Natural killer cell (primary cell): ENCODE measurements around the gene HIVEP3. TPM values are rescaled to one million over a fixed set of nuclear protein-coding genes. Genes with fewer than 3 reads are reported as not detected.

ENCODE experiments used
- ATAC-seq, 3 donors: fragments of 150-1000 bp in 2 of 3; fragments of 200-7000 bp in 1 of 3; cut with Tn5 transposase; 1 replicate in 1 of 3; 2 replicates in 2 of 3; pipeline ENCODE4 v1.10.0; 2021; ENCODE audit warnings: mild to moderate bottlenecking in 2 of 3, moderate library complexity in 2 of 3
- DNase-seq, 2 donors: peaks; one replicate each; pipeline versions ENCODE4 v3.0.0 to v3.0.0-alpha.2; 2013 to 2021; ENCODE audit warnings: mixed read lengths in 1 of 2
- H3K27ac ChIP-seq: one replicate; pipeline ENCODE4 v1.5.1; 2013; ENCODE audit warnings: mild to moderate bottlenecking, low read length
- H3K27me3 ChIP-seq: one replicate; pipeline ENCODE4 v1.6.1; 2013; ENCODE audit warnings: low read length; ENCODE audit not compliant: control insufficient read depth, insufficient read depth
- H3K36me3 ChIP-seq: one replicate; pipeline ENCODE4 v1.6.1; 2013; ENCODE audit warnings: low read length; ENCODE audit not compliant: control insufficient read depth, insufficient read depth
- H3K4me1 ChIP-seq: one replicate; pipeline ENCODE4 v1.6.1; 2013; ENCODE audit warnings: low read length; ENCODE audit not compliant: control insufficient read depth, insufficient read depth
- H3K4me3 ChIP-seq: one replicate; pipeline ENCODE4 v1.5.1; 2013; ENCODE audit warnings: low read length
- H3K9me3 ChIP-seq: one replicate; pipeline ENCODE4 v1.6.1; 2013; ENCODE audit warnings: low read length; ENCODE audit not compliant: control insufficient read depth, insufficient read depth
- H3K27ac Mint-ChIP-seq, 2 donors: one replicate each; pipeline ENCODE4 v1.8.0; 2022; ENCODE audit warnings: mild to moderate bottlenecking in 2 of 2, mixed read lengths in 2 of 2, moderate library complexity in 1 of 2
- H3K27me3 Mint-ChIP-seq, 2 donors: one replicate each; pipeline ENCODE4 v1.8.0; 2022; ENCODE audit warnings: low read depth in 2 of 2, mixed read lengths in 2 of 2
- H3K36me3 Mint-ChIP-seq: one replicate; pipeline ENCODE4 v1.8.0; 2022; ENCODE audit warnings: mixed read lengths
- H3K4me1 Mint-ChIP-seq, 2 donors: one replicate each; pipeline ENCODE4 v1.8.0; 2022; ENCODE audit warnings: mixed read lengths in 2 of 2
- H3K4me3 Mint-ChIP-seq: one replicate; pipeline ENCODE4 v1.8.0; 2022; ENCODE audit warnings: mild to moderate bottlenecking, moderate library complexity, mixed read lengths
- H3K9me3 Mint-ChIP-seq, 2 donors: one replicate each; pipeline ENCODE4 v1.8.0; 2022; ENCODE audit warnings: mixed read lengths in 2 of 2
- CTCF ChIP-seq: fragments of 200-600 bp; IDR thresholded peaks from one replicate; pipeline ENCODE4 v1.8.0; 2022; ENCODE audit warnings: antibody characterized with exemption
- WGBS: methylation state at CpG from one replicate; pipeline ENCODE4 v1.1.7; 2013; ENCODE audit warnings: missing lambda C conversion rate; ENCODE audit not compliant: insufficient coverage; 5-methylcytosine and 5-hydroxymethylcytosine counted together
- intact Hi-C: fragments of 100-400 bp; cut with micrococcal nuclease; formaldehyde crosslinking; loops from one replicate; pipeline ENCODE4 v1.14.2; 2022
- total RNA-seq, 4 donors: library from RNA; stranded (reverse); fragments of 120-200 nt in 1 of 4; gene quantifications; one replicate each; pipeline versions ENCODE4 v1.2.3 to v1.2.4, GENCODE V29; 2013 to 2022

HIVEP3 gene
- total RNA-seq, 3 donors from 2014 or later (not counting 1 experiment from before 2014, with no cell fraction given), result 26.2 to 35.2 (median 29.8) TPM

GRCh38 chr1:41497461-41498030, 421.2 kb downstream of the HIVEP3 start:
- Histone ChIP-seq H3K4me3 (no peak overlapping the region), H3K36me3 (no peaks in the 10 kb centered on the region), H3K9me3 (no peaks in the 10 kb centered on the region), H3K4me1 (peaks cover 10% of the 10 kb centered on the region), H3K27ac (no peak overlapping the region), H3K27me3 (peaks cover 3% of the 10 kb centered on the region)
- Mint-ChIP-seq H3K36me3 (no peaks in the 10 kb centered on the region), H3K27ac (no peak overlapping the region), H3K4me3 (no peak overlapping the region), H3K4me1 (peaks cover 3 to 4% of the 10 kb centered on the region in 2 donors), H3K9me3 (no peaks in the 10 kb centered on the region), H3K27me3 (peaks cover 19 to 24% of the 10 kb centered on the region in 2 donors)
- intact Hi-C loops, result no loop called here
- WGBS, result 95% methylated on average over 7 of the region's 7 CpGs
- DNase-seq (no peak), ATAC-seq (no peak)
- no peak for TF ChIP-seq CTCF

- Histone ChIP-seq H3K27me3 (peaks cover 3% of the 10 kb centered on the region), H3K27ac (no peak overlapping the region), H3K9me3 (no peaks in the 10 kb centered on the region), H3K36me3 (no peaks in the 10 kb centered on the region), H3K4me3 (no peak overlapping the region), H3K4me1 (peaks cover 10% of the 10 kb centered on the region)
- Mint-ChIP-seq H3K27me3 (peaks cover 19 to 24% of the 10 kb centered on the region in 2 donors), H3K4me1 (peaks cover 3 to 4% of the 10 kb centered on the region in 2 donors), H3K36me3 (no peaks in the 10 kb centered on the region), H3K27ac (no peak overlapping the region), H3K9me3 (no peaks in the 10 kb centered on the region), H3K4me3 (no peak overlapping the region)
- DNase-seq (no peak), ATAC-seq (no peak)
- intact Hi-C loops, result no loop called here
- 90% methylated on average over 13 of the region's 13 CpGs for WGBS
- no peak for TF ChIP-seq CTCF
These were observed 421.7 kb downstream of the HIVEP3 start for GRCh38 chr1:41497056-41497440.

GRCh38 chr1:41496080-41497055, 422.4 kb downstream of the HIVEP3 start:
- DNase-seq, result no peak
- no peak for TF ChIP-seq CTCF
- intact Hi-C loops, result no loop called here
- Mint-ChIP-seq H3K9me3 (no peaks in the 10 kb centered on the region), H3K27ac (no peak overlapping the region), H3K4me1 (peaks cover 3 to 4% of the 10 kb centered on the region in 2 donors), H3K27me3 (peaks cover 19 to 24% of the 10 kb centered on the region in 2 donors), H3K36me3 (no peaks in the 10 kb centered on the region), H3K4me3 (no peak overlapping the region)
- Histone ChIP-seq H3K27ac (no peak overlapping the region), H3K27me3 (peaks cover 3% of the 10 kb centered on the region), H3K9me3 (no peaks in the 10 kb centered on the region), H3K36me3 (no peaks in the 10 kb centered on the region), H3K4me1 (peaks cover 10% of the 10 kb centered on the region), H3K4me3 (no peak overlapping the region)
- peak in 1 of 3 donors; percentile 35 for ATAC-seq
- 9% methylated on average over 74 of the region's 74 CpGs for WGBS
